ENCODE data around the gene CACNA2D3.
A peak's percentile ranks its signal among the peaks of the same experiment; 100 is the strongest.

Gene CACNA2D3

DNA sequence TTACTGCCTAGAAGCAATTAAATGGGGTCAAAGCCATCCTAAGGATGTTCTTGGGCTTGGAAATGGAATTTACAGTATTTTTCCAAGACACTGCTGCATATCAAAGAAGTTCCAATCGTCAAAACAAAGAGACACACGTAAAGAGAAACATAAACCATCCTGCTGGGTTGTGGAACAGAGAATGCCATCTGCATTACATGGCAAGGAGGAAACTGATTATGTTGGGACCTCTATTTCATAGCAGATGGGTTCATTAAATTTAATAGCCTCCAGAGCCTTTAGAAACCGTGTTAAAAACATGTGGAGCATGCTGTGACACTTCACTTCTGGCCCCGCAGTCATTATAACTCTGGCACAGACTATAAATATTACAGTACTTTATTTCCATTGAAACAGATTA is 650.9 kb downstream of the CACNA2D3 start:
- DNase-seq: peak; percentile 58

GRCh38 chr3:54776601-54777000 is 654.2 kb downstream of the CACNA2D3 start:
- DNase-seq: no peak

DNA sequence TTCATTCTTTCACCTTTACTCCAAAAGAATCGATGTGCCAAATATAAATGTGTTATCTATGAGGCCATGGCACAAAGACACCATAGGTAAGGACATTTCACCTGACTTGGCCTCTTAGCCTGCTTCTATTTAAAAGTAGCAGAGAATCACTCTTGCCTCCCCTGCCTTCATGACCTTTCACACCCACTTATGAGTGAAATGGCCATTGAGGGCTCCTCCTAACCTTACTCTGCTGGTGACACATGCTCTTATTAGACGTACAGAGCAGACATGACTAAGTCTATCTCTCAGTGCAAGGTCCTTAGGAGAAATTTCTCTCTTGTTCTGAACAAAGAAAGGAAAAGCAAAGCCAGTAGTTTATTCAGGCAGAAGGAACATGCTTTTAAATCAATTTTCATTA is 654.8 kb downstream of the CACNA2D3 start:
- DNase-seq: no peak

GRCh38 chr3:54780336-54780735 is 658.0 kb downstream of the CACNA2D3 start:
- DNase-seq: no peak

GRCh38 chr3:54781728-54782127 is 659.4 kb downstream of the CACNA2D3 start:
- DNase-seq: no peak

DNA sequence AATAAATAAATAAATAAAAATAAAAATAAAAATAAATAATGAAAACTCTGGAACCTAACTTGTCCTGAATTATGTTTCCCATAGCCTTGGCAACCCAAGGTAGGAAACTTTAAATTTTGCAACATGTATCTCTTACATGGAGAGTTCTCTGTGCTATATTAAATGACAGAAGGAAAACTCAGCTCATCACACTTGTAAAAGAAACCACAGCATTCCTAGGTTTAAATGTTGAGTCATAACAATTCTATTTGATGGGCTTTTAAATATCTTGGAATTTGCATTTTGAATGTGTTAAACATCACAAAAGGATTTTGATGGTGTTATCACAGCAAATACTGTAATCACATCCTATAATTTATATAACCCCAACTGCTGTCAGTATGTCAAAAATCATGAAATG is 661.3 kb downstream of the CACNA2D3 start:
- DNase-seq: no peak

DNA sequence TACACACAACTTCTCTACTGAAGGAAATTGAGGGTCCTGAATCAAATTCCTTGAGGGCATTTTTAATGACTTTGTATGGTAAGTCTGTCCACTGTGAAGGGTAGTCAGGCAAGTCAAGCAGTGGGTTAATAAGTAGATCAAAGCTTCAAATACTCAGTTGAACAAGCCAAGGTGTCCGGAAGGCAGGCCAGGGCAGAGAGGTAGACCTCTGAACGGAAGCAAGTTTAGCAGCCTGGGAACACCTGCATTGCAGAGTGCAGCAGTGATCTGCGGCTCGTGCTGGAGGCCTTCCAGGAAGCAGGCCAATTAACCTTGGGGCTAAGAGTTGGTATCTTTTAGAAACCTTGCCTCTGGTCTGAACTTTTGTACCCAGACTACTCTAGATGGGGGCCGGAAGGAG is 661.7 kb downstream of the CACNA2D3 start:
- DNase-seq: no peak

GRCh38 chr3:54785976-54786375 is 663.6 kb downstream of the CACNA2D3 start:
- DNase-seq: no peak

DNA sequence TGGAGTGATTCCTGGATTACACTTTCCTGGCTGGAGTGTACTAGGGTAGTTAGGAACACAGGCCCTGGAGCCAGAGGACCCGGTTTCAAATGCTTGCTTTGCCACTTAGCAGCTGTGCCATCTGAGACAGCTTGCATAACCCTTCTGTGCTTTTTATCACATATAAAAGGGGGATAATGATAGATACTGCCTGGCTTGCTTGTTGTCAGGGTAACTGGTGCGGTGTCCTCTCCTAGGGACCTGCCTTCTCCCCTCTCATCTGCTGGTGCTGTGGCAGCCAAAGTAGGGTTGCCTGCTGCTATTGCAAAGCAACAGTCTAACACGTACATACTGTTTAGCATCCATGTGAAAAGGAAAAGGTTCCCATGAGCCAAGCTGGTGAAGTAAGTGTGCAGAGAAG is 667.7 kb downstream of the CACNA2D3 start:
- no peak for DNase-seq

- no peak for DNase-seq
Measured at GRCh38 chr3:54791501-54792156, 669.3 kb downstream of the CACNA2D3 start.

DNA sequence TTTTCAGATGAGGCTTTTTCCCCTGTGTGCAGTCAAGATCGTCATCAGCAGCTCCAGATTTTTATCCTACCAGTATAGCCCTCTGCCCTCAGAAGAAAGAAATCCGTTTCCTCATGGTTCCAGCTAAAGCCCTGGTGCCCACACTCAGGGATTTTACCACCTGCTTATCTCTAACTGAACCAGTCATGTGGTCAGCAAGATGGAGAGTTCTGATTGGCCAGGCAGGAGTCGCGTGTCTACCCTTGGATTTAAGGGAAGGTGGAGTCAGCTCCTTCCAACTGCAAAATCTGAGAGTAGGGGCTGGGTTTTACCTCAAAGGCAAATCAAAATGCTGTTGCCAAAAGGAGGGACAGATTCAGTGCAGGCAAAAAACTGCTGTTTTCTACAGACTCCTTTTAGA is 670.2 kb downstream of the CACNA2D3 start:
- no peak for DNase-seq

GRCh38 chr3:54793171-54793570 is 670.8 kb downstream of the CACNA2D3 start:
- DNase-seq: no peak

DNA sequence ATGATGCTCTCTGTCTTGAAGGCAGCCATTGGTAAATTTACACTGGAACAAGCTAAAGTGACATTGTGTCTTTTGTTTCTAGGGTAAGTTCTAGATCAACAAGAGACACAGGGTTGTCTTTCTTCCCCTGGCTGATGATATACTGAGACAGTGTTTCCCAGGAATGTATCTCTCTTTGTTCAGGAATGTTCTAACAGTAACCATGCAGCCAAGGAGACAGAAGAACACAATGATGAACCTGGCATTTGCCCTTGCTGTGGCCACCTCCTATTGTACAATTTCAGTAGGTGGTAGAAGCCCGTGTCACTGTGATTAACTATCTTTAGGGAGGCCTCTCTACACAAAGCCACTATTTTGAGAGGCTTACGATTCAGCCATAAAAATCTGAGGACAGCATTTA is 674.8 kb downstream of the CACNA2D3 start:
- no peak for DNase-seq

- peak; percentile 33 for DNase-seq
Measured at GRCh38 chr3:54800478-54800877, 678.1 kb downstream of the CACNA2D3 start.

GRCh38 chr3:54801977-54802376 is 679.6 kb downstream of the CACNA2D3 start:
- DNase-seq: no peak

DNA sequence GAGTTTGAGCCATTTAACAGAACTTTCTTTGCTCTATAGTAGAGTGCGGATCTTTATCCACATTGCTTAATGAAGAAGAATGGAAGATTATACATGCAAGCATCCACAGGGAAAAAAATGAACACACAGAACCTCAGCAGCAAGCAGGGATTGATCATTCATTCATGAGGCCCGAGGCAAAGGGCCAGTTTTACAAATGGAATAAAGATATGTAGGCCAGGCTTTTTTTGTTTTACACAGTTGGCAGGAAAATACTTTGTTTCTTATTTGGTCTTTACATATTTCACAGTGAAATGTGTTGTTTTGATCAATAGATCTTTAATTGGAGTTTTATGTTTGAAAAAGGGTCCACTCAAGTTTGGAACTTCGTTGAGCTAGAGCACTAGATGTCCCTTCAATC is 688.0 kb downstream of the CACNA2D3 start:
- DNase-seq: no peak

GRCh38 chr3:54814224-54814623 is 691.9 kb downstream of the CACNA2D3 start:
- no peak for DNase-seq

- no peak for DNase-seq
Measured at GRCh38 chr3:54817628-54818027, 695.3 kb downstream of the CACNA2D3 start.

GRCh38 chr3:54818486-54818885 is 696.1 kb downstream of the CACNA2D3 start:
- DNase-seq: no peak

DNA sequence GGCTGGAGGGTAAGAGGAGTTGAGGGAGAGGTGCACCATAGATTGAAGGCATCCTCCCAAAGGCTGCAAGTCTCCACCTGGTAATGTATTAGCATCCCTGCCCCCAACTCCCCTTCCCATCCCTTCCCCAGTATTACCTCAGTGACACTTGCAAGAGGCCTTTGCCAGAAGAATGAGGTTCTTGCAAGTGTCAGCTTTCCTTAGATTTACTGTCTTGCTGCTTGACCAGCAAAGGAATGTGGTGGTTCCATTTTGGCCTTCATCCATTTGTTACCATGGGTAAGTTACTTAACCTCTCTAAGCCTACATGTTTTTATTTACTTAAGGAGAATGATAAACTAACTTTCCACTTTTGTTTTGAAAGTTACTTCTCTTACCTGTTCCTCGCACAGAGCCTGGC is 696.6 kb downstream of the CACNA2D3 start:
- DNase-seq: no peak

DNA sequence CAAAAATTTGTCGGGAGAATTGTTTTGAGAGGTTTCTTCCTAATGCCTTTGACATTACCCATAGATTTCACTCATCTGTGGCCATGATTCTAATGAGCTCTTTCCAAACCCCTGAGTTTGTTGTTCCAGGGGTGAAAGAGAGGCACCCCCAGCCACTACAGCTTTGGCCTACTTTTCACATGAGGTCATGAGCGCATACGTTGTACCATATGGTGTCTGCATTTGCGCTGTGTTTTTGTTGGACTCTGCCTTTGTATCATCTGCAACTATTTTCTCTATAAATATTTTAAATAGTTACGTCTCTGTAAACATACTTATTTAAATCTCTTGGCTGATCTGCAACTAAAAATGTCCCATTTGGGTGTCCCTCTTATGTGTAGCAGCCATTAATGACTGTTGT is 697.6 kb downstream of the CACNA2D3 start:
- DNase-seq: peak; percentile 54

DNA sequence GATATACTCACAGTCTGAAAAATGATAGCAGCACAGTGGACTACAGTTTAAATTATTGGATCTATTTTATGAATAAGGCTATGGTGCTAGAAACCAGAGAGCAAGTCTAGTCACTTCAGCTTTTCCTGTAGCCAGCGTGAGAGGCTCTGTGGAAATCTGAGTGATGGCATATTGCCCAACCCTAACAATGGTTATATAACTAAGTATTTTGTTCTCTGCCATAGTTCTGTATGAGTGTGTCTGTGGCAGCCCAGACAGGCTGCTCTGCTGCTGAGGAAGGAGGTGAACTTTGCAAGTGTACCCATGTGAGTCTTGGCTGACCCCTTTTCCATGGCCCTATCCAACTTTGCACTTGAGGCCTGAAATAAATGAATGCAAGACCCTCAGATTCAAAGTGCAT is 699.9 kb downstream of the CACNA2D3 start:
- no peak for DNase-seq

- DNase-seq: no peak
Measured at GRCh38 chr3:54826251-54826691, 703.9 kb downstream of the CACNA2D3 start.

DNA sequence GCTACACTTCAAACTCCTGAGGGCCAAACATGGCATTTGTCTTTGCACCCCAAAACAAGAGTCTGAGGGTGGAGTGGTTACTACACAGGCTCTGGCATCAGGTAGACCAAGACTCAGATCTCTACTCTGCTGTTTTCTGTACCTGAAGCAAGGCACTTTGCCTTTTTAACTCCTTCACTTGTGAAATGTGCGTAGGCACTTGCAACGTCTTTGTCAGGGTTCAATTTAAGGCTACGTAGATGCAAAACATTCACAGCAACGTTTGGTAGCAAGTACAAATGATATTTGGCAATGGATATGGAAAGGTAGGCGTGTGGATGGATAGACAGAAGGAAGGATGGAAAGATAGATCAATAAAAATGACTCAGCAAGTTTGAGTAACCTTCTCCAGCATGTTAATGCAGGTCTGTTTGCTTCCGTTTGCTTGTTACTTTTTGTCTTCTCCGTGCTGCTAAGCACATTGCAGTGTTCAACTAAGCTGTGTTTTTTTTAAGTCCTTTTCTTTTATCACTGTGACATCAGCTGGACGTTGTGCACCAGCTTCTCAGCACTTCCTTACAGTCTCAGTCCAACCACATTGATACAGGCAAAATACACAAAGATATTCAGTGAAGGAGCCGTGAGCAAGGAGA is 704.8 kb downstream of the CACNA2D3 start:
- DNase-seq: no peak

DNA sequence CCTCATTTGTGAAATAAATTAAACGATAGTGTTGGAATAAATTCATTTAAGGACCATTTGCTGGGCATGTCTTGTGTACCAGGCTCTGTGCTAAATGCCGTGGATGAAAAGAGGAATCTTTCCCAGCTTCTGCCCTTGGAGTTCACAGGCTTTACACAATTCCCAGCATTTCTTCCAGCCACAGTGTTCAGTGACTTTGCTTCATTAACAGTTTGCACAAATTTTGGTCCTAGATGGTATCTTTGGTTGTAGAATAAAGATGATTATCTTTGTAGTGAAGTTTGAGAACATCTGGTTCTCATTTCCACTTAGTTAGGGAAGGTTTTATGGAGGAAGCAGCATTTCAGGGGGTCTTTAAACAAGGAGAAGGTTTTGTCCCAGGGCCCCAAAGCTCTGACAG is 705.4 kb downstream of the CACNA2D3 start:
- DNase-seq: no peak
